Activated naive CD8-positive, alpha-beta T cell treated with anti-CD3 and anti-CD28 coated beads for 36 hours (primary cell): ENCODE measurements around the gene CD68. TPM values are rescaled to one million over a fixed set of nuclear protein-coding genes. Genes with fewer than 3 reads are reported as not detected.

ENCODE experiments used
- total RNA-seq, 2 experiments: library from RNA; stranded (reverse); gene quantifications; one replicate each; pipeline ENCODE4 v1.2.3, GENCODE V29; 2021

The CD68 gene
- total RNA-seq, 2 experiments from 2014 or later: 6.6 to 6.7 TPM

Other genes with a start within 250 kb of the CD68 start
- gene ACAP1, start 243.1 kb upstream of the CD68 start, total RNA-seq: 100 to 1,000 TPM; 235 to 238 TPM
- gene KCTD11, start 227.5 kb upstream of the CD68 start, total RNA-seq: 1 to 10 TPM; 4.0 to 4.5 TPM
- not detected for gene TMEM95, start 224.5 kb upstream of the CD68 start, total RNA-seq
- 1 to 10 TPM; 4.3 to 5.0 TPM for gene TNK1, start 198.5 kb upstream of the CD68 start, total RNA-seq
- 10 to 100 TPM; 63.0 to 66.8 TPM for gene PLSCR3, start 185.1 kb upstream of the CD68 start, total RNA-seq
- 10 to 100 TPM; 42.7 to 44.3 TPM for gene TMEM256, start 175.5 kb upstream of the CD68 start, total RNA-seq
- 1 to 10 TPM; 8.8 to 9.3 TPM for gene NLGN2, start 171.8 kb upstream of the CD68 start, total RNA-seq
- gene SPEM1, start 159.3 kb upstream of the CD68 start, total RNA-seq: not detected
- not detected for gene SPEM2, start 154.0 kb upstream of the CD68 start, total RNA-seq
- not detected for gene SPEM3, start 150.8 kb upstream of the CD68 start, total RNA-seq
- 10 to 100 TPM; 10.4 TPM for gene TMEM102, start 144.2 kb upstream of the CD68 start, total RNA-seq
- 1 to 10 TPM; 7.6 to 9.2 TPM for gene FGF11, start 140.1 kb upstream of the CD68 start, total RNA-seq
- 10 to 100 TPM; 10.6 to 11.3 TPM for gene CHRNB1, start 134.6 kb upstream of the CD68 start, total RNA-seq
- 10 to 100 TPM; 16.7 TPM for gene ZBTB4, start 100.0 kb upstream of the CD68 start, total RNA-seq
- gene SLC35G6, start 98.2 kb upstream of the CD68 start, total RNA-seq: not detected
- 100 to 1,000 TPM; 198 to 200 TPM for gene POLR2A, start 95.3 kb upstream of the CD68 start, total RNA-seq
- gene TNFSF12, start 30.6 kb upstream of the CD68 start, total RNA-seq: 10 to 100 TPM; 11.6 to 15.1 TPM
- 1 to 10 TPM; 6.3 to 7.3 TPM for gene TNFSF13, start 20.9 kb upstream of the CD68 start, total RNA-seq
- 100 to 1,000 TPM in 1 of 2 experiments, 10 to 100 TPM in 1; 96.5 to 100 TPM for gene SENP3, start 17.7 kb upstream of the CD68 start, total RNA-seq
- 10 to 100 TPM; 72.8 to 77.2 TPM for gene MPDU1, start 4.2 kb downstream of the CD68 start, total RNA-seq
- gene SOX15, start 10.5 kb downstream of the CD68 start, total RNA-seq: under 1 TPM; 0.28 to 0.35 TPM
- gene FXR2, start 35.3 kb downstream of the CD68 start, total RNA-seq: 10 to 100 TPM; 35.5 to 37.0 TPM
- 10 to 100 TPM; 15.4 to 15.5 TPM for gene SAT2, start 48.2 kb downstream of the CD68 start, total RNA-seq
- not detected for gene SHBG, start 50.5 kb downstream of the CD68 start, total RNA-seq
- gene ATP1B2, start 71.3 kb downstream of the CD68 start, total RNA-seq: under 1 TPM in 1 of 2 experiments, not detected in 1; 0.10 TPM
- 100 to 1,000 TPM; 137 to 142 TPM for gene TP53, start 107.9 kb downstream of the CD68 start, total RNA-seq
- 10 to 100 TPM; 22.8 to 27.4 TPM for gene WRAP53, start 108.8 kb downstream of the CD68 start, total RNA-seq
- gene EFNB3, start 125.6 kb downstream of the CD68 start, total RNA-seq: not detected
- under 1 TPM; 0.04 to 0.14 TPM for gene DNAH2, start 138.1 kb downstream of the CD68 start, total RNA-seq